HG02588 (cell line): ENCODE data around the gene SLC6A2.
"Not testable (repeated sequence)": the region's sequence is repeated elsewhere in the genome, so short reads cannot be mapped to it uniquely, and the experiment has no call there.

Experiments
- ATAC-seq: cut with Tn5 transposase; IDR thresholded peaks from one replicate; pipeline ENCODE4 v1.9.1; 2021; ENCODE audit warnings: mild to moderate bottlenecking, moderate library complexity; ENCODE audit not compliant: unreplicated experiment

The SLC6A2 gene

GRCh38 chr16:55709801-55710200, 54.0 kb downstream of the SLC6A2 start:
- no peak for ATAC-seq

GRCh38 chr16:55710466-55710865, 54.7 kb downstream of the SLC6A2 start:
- ATAC-seq = no peak

GRCh38 chr16:55711959-55712876, 56.4 kb downstream of the SLC6A2 start:
- ATAC-seq = peak; percentile 57

GRCh38 chr16:55713103-55713502, 57.3 kb downstream of the SLC6A2 start:
- no peak for ATAC-seq

GRCh38 chr16:55717326-55717725, 61.5 kb downstream of the SLC6A2 start:
- ATAC-seq = no peak

GRCh38 chr16:55725055-55725777, 69.4 kb downstream of the SLC6A2 start:
- ATAC-seq = no peak

GRCh38 chr16:55728797-55729196, 73.0 kb downstream of the SLC6A2 start:
- ATAC-seq = no peak

GRCh38 chr16:55730115-55730514, 74.3 kb downstream of the SLC6A2 start:
- no peak for ATAC-seq

GRCh38 chr16:55732496-55732895, 76.7 kb downstream of the SLC6A2 start:
- ATAC-seq = no peak

GRCh38 chr16:55734665-55735064, 78.9 kb downstream of the SLC6A2 start:
- ATAC-seq = no peak

- no peak for ATAC-seq
Observed at GRCh38 chr16:55735120-55735781, 79.5 kb downstream of the SLC6A2 start.

GRCh38 chr16:55736671-55737070, 80.9 kb downstream of the SLC6A2 start:
- ATAC-seq = no peak

- no peak for ATAC-seq
Observed at GRCh38 chr16:55737318-55737717, 81.5 kb downstream of the SLC6A2 start.

GRCh38 chr16:55737966-55738365, 82.2 kb downstream of the SLC6A2 start:
- no peak for ATAC-seq

- ATAC-seq = no peak
Observed at GRCh38 chr16:55746081-55746480, 90.3 kb downstream of the SLC6A2 start.

GRCh38 chr16:55747785-55748184, 92.0 kb downstream of the SLC6A2 start:
- ATAC-seq = no peak

- not testable (repeated sequence) for ATAC-seq
Observed at GRCh38 chr16:55752465-55753144, 96.8 kb downstream of the SLC6A2 start.

GRCh38 chr16:55753145-55753631, 97.4 kb downstream of the SLC6A2 start:
- ATAC-seq = not testable (repeated sequence)
